Activated B cell treated with CpG ODN at 0.5 μM for 24 hours (primary cell): Measurements from ENCODE around the gene TEKT5. TPM values are rescaled to one million over a fixed set of nuclear protein-coding genes. Genes with fewer than 3 reads are reported as not detected.
"Not testable (repeated sequence)": the region's sequence is repeated elsewhere in the genome, so short reads cannot be mapped to it uniquely, and the experiment has no call there.

Source experiments
- ATAC-seq: fragments of 200-7000 bp; cut with Tn5 transposase; one replicate; pipeline ENCODE4 v1.10.0; 2021; ENCODE audit warnings: low read depth, mild to moderate bottlenecking, moderate library complexity
- CTCF ChIA-PET: fragments of 350-600 bp; sonication (Branson Sonifier 250); formaldehyde crosslinking; loops from one replicate; lab custom pipeline; 2021; ENCODE audit warnings: antibody characterized with exemption; lab: Charles Lee
- POLR2A ChIA-PET: fragments of 350-600 bp; sonication (Branson Sonifier 250); formaldehyde crosslinking; loops from one replicate; lab custom pipeline; 2021; ENCODE audit warnings: antibody characterized with exemption; lab: Charles Lee
- DNase-seq: peaks from one replicate; pipeline ENCODE4 v3.0.0; 2022
- H3K27ac Mint-ChIP-seq: one replicate; pipeline ENCODE4 v1.8.0; 2020; ENCODE audit warnings: mixed read lengths
- H3K27me3 Mint-ChIP-seq: one replicate; pipeline ENCODE4 v1.8.0; 2021; ENCODE audit warnings: mixed read lengths
- H3K36me3 Mint-ChIP-seq: one replicate; pipeline ENCODE4 v1.8.0; 2021; ENCODE audit warnings: low read depth, mixed read lengths
- H3K4me1 Mint-ChIP-seq: one replicate; pipeline ENCODE4 v1.8.0; 2021; ENCODE audit warnings: mixed read lengths
- H3K4me3 Mint-ChIP-seq: one replicate; pipeline ENCODE4 v1.8.0; 2020; ENCODE audit warnings: mild to moderate bottlenecking, mixed read lengths
- H3K9me3 Mint-ChIP-seq: one replicate; pipeline ENCODE4 v1.8.0; 2020; ENCODE audit warnings: mixed read lengths
- intact Hi-C: fragments of 100-400 bp; cut with micrococcal nuclease; formaldehyde crosslinking; loops from one replicate; pipeline ENCODE4 v1.15.1; 2024
- total RNA-seq: library from RNA; stranded (reverse); gene quantifications from 2 replicates; pipeline ENCODE4 v1.2.3, GENCODE V29; 2022
- TF ChIP-seq, protein P1 (sequence below): fragments of 200-600 bp; IDR thresholded peaks from one replicate; pipeline ENCODE4 v1.8.0; 2022; ENCODE audit warnings: antibody characterized with exemption, mild to moderate bottlenecking

TEKT5 gene
- total RNA-seq, 1 donor from 2014 or later = not detected

DNA sequence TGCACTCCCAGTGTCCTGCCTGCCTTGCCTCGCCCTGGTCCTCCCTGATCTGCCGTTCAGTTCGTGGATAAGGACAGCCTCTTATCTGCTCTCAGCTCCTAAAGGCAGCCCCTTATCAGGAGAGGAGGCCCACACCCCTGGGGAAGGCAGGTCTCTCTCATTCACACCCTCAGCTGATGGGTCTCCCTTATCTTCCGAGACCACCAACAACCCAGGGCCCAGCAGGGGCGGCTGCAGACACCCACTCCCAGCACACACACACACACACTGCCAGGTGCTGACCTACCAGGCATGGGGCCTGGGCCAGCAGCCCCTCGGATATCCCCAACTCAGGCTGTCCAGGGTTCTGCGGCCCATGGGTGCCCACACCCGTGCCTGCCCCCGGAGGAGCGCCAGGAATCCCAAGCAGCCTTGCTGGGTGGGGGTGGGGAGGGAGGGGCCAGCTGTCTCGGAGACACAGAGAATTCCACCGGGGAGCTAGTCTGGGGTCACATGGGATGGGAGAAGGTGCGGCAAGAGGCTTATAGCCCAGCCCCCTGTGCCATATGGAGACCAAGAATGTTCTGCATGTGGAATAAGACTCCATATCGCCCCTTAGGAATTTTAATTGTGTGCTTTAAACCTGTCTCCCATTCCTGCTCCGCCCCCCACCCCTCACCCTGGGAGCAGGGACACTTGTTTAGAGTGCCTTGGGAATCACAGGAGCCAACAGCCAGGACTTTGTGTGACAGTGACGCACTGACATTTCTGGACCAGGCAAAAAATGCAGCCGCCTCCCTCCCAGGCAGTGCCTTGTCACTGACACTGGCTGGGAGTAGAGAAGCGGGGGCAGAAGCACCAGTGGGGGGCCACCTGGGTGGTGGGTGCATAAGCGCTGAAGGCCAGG, 72.5 kb downstream of the TEKT5 start:
- POLR2A ChIA-PET = no interaction called here
- TF ChIP-seq, protein P1, sequence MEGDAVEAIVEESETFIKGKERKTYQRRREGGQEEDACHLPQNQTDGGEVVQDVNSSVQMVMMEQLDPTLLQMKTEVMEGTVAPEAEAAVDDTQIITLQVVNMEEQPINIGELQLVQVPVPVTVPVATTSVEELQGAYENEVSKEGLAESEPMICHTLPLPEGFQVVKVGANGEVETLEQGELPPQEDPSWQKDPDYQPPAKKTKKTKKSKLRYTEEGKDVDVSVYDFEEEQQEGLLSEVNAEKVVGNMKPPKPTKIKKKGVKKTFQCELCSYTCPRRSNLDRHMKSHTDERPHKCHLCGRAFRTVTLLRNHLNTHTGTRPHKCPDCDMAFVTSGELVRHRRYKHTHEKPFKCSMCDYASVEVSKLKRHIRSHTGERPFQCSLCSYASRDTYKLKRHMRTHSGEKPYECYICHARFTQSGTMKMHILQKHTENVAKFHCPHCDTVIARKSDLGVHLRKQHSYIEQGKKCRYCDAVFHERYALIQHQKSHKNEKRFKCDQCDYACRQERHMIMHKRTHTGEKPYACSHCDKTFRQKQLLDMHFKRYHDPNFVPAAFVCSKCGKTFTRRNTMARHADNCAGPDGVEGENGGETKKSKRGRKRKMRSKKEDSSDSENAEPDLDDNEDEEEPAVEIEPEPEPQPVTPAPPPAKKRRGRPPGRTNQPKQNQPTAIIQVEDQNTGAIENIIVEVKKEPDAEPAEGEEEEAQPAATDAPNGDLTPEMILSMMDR = no peak
- no peak overlapping the region for H3K27ac Mint-ChIP-seq
- DNase-seq (no peak), ATAC-seq (no peak)
- no peak overlapping the region for H3K4me3 Mint-ChIP-seq
- peaks cover 15% of the 10 kb centered on the region for H3K27me3 Mint-ChIP-seq
- H3K4me1 Mint-ChIP-seq = peaks cover 11% of the 10 kb centered on the region
- no peaks in the 10 kb centered on the region for H3K36me3 Mint-ChIP-seq
- intact Hi-C loops = no loop called here
- H3K9me3 Mint-ChIP-seq = no peaks in the 10 kb centered on the region
- CTCF ChIA-PET = no interaction called here

DNA sequence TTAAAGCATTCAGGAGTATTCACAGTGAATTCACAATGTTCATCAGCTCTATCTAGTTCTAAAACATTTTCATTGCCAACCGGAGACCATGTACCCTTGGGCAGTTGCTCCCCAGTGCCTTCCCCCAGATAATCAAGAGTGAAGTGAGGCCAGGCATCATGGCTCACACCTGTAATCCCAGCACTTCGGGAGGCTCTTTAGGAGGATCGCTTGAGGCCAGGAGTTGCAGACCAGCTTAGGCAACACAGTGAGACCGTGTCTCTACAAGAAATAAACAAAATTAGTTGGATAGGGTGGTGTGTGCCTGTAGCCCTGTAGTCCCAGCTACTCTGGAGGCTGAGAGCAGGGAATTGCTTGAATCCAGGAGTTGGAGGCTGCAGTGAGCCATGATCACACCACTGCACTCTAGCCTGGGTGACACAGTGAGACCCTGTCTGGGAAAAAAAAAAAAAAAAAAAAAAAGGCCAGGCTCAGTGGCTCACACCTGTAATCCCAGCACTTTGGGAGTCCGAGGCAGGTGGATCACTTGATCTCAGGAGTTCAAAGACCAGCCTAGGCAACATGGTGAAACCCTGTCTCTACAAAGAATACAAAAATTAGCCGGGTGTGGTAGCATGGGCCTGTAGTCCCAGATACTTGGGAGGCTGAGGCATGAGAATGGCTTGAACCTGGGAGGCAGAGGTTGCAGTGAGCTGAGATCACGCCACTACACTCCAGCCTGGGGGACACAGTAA, 73.3 kb downstream of the TEKT5 start:
- DNase-seq, ATAC-seq, H3K4me3 Mint-ChIP-seq, H3K36me3 Mint-ChIP-seq, POLR2A ChIA-PET, CTCF ChIA-PET, H3K27ac Mint-ChIP-seq, H3K9me3 Mint-ChIP-seq, intact Hi-C loops: not testable (repeated sequence)
- peaks cover 13% of the 10 kb centered on the region for H3K27me3 Mint-ChIP-seq
- peaks cover 11% of the 10 kb centered on the region for H3K4me1 Mint-ChIP-seq

DNA sequence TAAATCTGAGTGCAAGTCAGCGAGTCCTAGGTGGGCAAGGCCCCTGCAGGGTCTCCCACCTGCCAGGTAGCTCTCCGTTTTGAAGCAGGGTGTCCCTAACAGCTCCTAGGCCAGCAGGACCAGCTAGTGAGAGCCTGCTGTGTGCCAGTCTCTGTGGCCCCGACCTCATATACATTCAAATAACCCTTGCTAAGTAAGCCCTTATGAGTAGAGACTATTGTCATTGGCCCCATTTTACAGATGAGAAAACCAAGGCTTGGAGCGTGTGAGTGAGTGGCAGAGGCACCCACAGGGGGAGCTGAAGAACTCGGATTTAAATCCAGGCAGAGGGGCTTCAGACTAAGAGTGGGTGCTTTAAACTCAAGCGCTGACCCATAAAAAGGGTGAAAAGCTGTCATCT, 74.6 kb downstream of the TEKT5 start:
- CTCF ChIA-PET = no interaction called here
- Mint-ChIP-seq H3K4me3 (no peak overlapping the region), H3K9me3 (no peaks in the 10 kb centered on the region), H3K4me1 (peaks cover 11% of the 10 kb centered on the region), H3K27me3 (peaks cover 13% of the 10 kb centered on the region), H3K27ac (no peak overlapping the region), H3K36me3 (no peaks in the 10 kb centered on the region)
- DNase-seq = no peak
- ATAC-seq = no peak
- intact Hi-C loops = no loop called here
- POLR2A ChIA-PET = no interaction called here
- TF ChIP-seq, protein P1 = no peak

DNA sequence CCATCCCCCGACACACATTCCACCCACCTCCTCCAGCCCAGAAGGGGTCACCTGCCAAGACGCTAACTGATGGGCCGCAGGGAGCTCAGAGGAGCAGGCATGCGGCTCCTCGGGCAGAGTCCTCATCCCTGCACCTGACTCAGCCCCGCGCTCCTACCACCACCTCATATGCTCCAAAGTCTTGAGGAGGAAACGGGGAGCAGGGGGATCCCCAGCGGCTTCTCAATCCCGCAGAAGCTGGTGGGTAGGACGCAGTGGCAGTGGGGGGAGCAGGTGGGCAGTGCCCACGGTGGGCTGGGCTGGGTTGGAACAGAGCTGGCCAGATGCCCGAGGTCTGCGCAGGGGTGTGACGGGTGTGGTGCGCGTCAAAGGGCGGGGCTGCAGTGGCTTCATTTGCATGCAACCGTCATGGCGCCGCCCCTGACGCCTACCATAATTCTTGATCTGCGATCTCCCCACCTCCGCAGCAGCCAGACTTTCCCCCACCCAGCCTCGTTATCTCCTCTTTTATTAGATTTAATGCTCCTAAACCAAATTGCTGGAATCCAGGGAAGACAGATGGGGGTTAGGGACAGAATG, 75.4 kb downstream of the TEKT5 start:
- ATAC-seq (peak; percentile 58), DNase-seq (no peak)
- Mint-ChIP-seq H3K27me3 (peaks cover 9% of the 10 kb centered on the region), H3K36me3 (no peaks in the 10 kb centered on the region), H3K4me1 (peaks cover 14% of the 10 kb centered on the region), H3K27ac (no peak overlapping the region), H3K4me3 (peak overlapping the region; percentile 55), H3K9me3 (no peaks in the 10 kb centered on the region)
- intact Hi-C loops = no loop called here
- ChIA-PET POLR2A (no interaction called here), CTCF (no interaction called here)
- TF ChIP-seq, protein P1 = no peak

DNA sequence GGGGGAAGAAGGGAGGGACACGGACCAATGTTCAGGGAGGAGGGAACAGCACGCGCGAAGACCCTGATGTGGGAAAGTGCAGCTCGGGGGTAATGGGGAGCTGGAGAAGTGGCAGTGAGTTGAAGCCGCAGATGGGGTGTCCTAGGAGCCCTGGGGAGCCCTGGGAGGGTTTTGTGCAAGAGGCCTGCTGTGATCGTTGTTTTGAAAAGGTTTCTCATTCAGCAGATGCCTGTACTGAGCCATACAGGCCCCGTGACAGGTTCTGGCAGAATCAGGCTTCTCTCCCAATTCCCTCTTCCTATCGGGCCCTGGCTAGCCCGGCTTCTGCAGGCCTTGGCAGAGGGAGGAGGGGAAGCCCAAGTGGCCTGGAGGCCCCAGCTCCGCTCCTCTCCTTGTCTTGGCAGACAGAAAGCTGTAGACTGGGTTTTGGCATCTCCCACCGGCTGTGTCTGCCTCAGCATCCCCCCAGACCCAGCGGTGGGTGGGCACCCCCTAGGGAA, 76.0 kb downstream of the TEKT5 start:
- peaks cover 18% of the 10 kb centered on the region for H3K4me1 Mint-ChIP-seq
- TF ChIP-seq, protein P1 = no peak
- peaks cover 9% of the 10 kb centered on the region for H3K27me3 Mint-ChIP-seq
- POLR2A ChIA-PET = no interaction called here
- intact Hi-C loops = no loop called here
- H3K27ac Mint-ChIP-seq = no peak overlapping the region
- CTCF ChIA-PET = no interaction called here
- ATAC-seq (no peak), DNase-seq (no peak)
- no peaks in the 10 kb centered on the region for H3K9me3 Mint-ChIP-seq
- no peak overlapping the region for H3K4me3 Mint-ChIP-seq
- no peaks in the 10 kb centered on the region for H3K36me3 Mint-ChIP-seq
